Right lobe of liver (tissue), 4 donors: ENCODE data around the gene RIMS1.

Source experiments
- POLR2A ChIP-seq: fragments of 450-650 bp; IDR thresholded peaks from one replicate; pipeline ENCODE4 v1.6.1; 2017; ENCODE audit warnings: antibody characterized with exemption, mild to moderate bottlenecking
- TF ChIP-seq, protein P1 (sequence below), 4 donors: fragments of 200-600 bp in 3 of 4; fragments of 450-650 bp in 1 of 4; IDR thresholded peaks; one replicate each; pipeline versions ENCODE4 v1.5.1 to v1.8.0; 2016 to 2022; ENCODE audit warnings: antibody characterized with exemption in 4 of 4, mild to moderate bottlenecking in 2 of 4
- donor health status: DM: no; HTN: no; CAD: no.
- donor health status: DM: no; HTN: no; CAD: no.
- donor health status: DM: no; HTN: yes; CAD: no.

DNA sequence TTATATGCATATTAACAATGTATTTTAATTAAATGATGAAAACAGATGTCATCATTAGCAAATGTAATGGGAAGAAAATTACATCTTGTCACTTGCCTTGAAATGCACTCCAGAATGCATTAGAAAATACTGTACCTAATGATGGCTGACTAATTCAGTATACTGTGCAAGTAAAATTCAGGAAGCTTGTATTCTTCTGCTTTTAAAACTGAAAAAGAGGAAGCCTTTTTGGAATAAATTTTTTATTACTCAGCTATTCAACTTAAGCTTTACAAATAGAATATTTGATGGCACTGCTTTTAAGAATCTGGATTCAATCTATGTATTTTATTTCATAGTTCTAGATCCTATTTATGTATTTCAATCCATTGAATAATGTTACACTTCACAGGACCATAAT lies 195.5 kb downstream of the RIMS1 start:
- TF ChIP-seq, protein P1, sequence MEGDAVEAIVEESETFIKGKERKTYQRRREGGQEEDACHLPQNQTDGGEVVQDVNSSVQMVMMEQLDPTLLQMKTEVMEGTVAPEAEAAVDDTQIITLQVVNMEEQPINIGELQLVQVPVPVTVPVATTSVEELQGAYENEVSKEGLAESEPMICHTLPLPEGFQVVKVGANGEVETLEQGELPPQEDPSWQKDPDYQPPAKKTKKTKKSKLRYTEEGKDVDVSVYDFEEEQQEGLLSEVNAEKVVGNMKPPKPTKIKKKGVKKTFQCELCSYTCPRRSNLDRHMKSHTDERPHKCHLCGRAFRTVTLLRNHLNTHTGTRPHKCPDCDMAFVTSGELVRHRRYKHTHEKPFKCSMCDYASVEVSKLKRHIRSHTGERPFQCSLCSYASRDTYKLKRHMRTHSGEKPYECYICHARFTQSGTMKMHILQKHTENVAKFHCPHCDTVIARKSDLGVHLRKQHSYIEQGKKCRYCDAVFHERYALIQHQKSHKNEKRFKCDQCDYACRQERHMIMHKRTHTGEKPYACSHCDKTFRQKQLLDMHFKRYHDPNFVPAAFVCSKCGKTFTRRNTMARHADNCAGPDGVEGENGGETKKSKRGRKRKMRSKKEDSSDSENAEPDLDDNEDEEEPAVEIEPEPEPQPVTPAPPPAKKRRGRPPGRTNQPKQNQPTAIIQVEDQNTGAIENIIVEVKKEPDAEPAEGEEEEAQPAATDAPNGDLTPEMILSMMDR (IDR thresholded peaks at IDR 0.05), result no peak
- TF ChIP-seq POLR2A, result no peak
